Right ventricle myocardium inferior (tissue), 1 donor: ENCODE results near the gene RTKN2. TPM values are rescaled to one million over a fixed set of nuclear protein-coding genes. Genes with fewer than 3 reads are reported as not detected.

ENCODE experiments used
- ATAC-seq: fragments of 200-7000 bp; cut with Tn5 transposase; one replicate; pipeline ENCODE4 v1.9.1; 2020; ENCODE audit warnings: mild to moderate bottlenecking, moderate library complexity
- DNase-seq: peaks from one replicate; pipeline ENCODE4 v3.0.0; 2021; ENCODE audit errors: missing footprints
- intact Hi-C: fragments of 100-400 bp; cut with DNase I; formaldehyde crosslinking; loops from one replicate; pipeline ENCODE4 v1.11.0; 2022
- total RNA-seq: library from RNA; stranded (reverse); fragmentation: NEBNext Ultra II Directional; extraction: Animal tissue kit (Norgen Biotek cat#: 25700); gene quantifications from one replicate; pipeline ENCODE4 v1.2.1, GENCODE V29; 2021
- donor health status: DM: no; HTN: yes; CAD: no; lungs with severe emphysema.

The RTKN2 gene
- total RNA-seq, 1 donor from 2014 or later = not detected

DNA sequence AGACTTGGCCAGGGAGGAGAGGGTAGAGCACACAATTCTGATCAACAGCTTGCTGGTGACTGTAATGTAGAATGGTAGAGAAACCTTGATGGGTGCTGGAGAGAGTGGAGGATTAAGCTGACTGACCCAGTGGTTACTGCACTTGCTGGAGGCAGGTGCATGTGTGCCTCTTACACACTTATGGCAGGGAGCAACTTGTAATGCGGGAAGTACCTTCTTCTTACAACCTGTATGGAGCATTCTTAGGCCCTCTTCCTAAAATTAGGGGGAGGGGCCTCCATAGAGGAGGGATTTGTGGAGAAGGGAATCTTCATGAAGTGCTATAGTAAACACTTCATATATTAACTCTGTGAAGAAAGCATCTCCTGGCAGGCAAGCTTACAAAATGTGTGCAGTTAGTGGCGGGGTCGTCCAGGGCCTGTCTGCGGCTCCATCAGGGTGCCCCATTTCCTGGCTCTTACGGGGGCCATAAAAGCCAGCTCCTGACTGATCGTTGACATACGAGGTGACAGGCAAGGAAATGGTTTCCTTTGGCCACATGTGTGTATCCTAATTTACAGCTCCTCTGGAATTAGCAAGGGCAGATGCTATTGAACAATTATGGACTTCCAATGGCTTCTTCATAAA lies 113.5 kb downstream of the RTKN2 start:
- no peak for DNase-seq
- ATAC-seq = no peak
- intact Hi-C loops = no loop called here

DNA sequence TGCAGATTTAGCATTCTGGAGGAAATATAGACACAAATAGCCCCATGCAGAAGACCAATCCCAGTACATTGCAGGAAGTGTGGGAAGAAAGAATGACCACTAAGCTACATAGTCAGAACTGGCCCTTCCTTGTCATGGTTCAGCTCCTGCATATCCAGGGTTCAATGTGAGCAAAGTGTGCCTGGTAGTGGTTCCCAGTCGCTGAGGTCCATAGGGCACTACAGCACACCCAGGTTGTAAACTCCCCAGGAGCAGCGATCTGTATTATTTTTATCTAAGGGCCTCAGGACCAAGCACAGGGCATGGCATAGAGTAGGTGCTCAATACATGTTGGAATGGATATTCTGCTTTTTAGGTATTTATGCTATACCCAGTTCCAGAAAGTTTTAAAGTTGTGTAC lies 114.4 kb downstream of the RTKN2 start:
- intact Hi-C loops = no loop called here
- DNase-seq = no peak
- no peak for ATAC-seq

DNA sequence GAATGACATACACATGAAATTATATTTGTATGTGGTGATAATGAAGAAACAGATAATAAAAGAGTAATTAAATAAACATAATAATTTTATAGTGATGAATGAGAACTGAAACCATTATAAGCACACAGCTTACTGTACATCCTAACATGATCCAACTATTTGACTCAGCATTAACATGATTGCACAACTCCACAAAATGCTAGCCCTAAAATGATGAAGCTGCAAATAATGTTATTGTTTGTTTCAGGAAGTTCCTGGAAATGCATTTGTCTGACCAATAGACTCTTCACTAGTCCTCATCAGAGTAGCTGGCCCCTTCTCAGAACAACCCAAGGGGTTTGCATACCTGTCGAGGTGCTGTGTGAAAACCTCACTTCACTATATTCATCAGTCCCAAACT lies 115.5 kb downstream of the RTKN2 start:
- DNase-seq (no peak), ATAC-seq (no peak)
- intact Hi-C loops = no loop called here

DNA sequence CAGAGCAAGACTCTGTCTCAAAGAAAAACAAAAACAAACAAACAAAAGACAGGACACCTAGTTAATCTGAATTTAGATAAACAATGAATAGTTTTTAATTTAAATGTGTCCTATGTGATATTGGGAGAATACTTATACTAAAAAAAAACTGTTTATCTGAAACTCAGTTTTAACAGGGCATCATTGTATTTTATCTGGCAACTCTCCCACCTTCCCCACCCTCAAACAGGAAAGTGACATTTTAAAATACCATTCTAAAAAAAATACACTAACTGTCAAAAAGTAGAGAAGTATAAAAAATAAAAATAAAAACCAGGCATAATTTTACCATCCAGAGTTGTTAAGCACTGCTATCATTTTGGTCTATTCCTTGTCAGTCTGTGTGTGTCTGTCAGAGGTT lies 119.0 kb downstream of the RTKN2 start:
- intact Hi-C loops = no loop called here
- ATAC-seq (no peak), DNase-seq (no peak)

DNA sequence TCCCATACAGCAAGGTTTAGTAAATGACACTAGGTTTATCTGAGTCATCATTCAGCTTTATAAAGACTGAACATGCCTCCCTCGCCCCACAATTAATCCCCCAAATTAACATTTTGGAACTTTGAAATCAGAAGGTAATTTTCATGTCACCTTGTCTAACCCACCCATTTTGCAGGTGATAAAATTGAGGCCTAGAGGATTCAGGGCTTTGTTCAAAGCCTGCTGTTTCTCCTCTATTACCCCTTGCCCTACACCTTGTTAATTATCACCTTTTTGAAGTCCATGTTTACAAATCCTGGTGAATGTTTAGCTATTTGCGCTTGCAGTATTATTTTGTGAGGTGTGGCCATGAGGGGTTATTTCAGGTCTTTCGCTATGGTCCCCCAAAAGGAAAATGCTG lies 120.5 kb downstream of the RTKN2 start:
- intact Hi-C loops = no loop called here
- DNase-seq (no peak), ATAC-seq (no peak)

- DNase-seq = no peak
- intact Hi-C loops = no loop called here
- ATAC-seq = no peak
Measured at GRCh38 chr10:62147425-62147824, 121.2 kb downstream of the RTKN2 start.

- intact Hi-C loops = no loop called here
- DNase-seq (no peak), ATAC-seq (no peak)
Measured at GRCh38 chr10:62136931-62137330, 131.7 kb downstream of the RTKN2 start.

GRCh38 chr10:62133618-62134017 lies 135.0 kb downstream of the RTKN2 start:
- ATAC-seq (no peak), DNase-seq (no peak)
- intact Hi-C loops = no loop called here

Other genes starting within 250 kb of the RTKN2 start
- not detected for gene ZNF365, start 105.5 kb upstream of the RTKN2 start, total RNA-seq